GM12801 (cell line): ENCODE data around the gene TGFB2.

Source experiments
- TF ChIP-seq, protein P1 (sequence below): IDR thresholded peaks from one replicate; pipeline ENCODE4 v1.5.1; 2011; ENCODE audit warnings: control low read depth; ENCODE audit not compliant: insufficient read length; ENCODE audit errors: extremely low read depth

The TGFB2 gene

GRCh38 chr1:218439541-218440295, 94.6 kb downstream of the TGFB2 start:
- TF ChIP-seq, protein P1, sequence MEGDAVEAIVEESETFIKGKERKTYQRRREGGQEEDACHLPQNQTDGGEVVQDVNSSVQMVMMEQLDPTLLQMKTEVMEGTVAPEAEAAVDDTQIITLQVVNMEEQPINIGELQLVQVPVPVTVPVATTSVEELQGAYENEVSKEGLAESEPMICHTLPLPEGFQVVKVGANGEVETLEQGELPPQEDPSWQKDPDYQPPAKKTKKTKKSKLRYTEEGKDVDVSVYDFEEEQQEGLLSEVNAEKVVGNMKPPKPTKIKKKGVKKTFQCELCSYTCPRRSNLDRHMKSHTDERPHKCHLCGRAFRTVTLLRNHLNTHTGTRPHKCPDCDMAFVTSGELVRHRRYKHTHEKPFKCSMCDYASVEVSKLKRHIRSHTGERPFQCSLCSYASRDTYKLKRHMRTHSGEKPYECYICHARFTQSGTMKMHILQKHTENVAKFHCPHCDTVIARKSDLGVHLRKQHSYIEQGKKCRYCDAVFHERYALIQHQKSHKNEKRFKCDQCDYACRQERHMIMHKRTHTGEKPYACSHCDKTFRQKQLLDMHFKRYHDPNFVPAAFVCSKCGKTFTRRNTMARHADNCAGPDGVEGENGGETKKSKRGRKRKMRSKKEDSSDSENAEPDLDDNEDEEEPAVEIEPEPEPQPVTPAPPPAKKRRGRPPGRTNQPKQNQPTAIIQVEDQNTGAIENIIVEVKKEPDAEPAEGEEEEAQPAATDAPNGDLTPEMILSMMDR = no peak

- TF ChIP-seq, protein P1 = no peak
These were observed 98.1 kb downstream of the TGFB2 start for GRCh38 chr1:218443255-218443654.

- TF ChIP-seq, protein P1 = no peak
These were observed 99.0 kb downstream of the TGFB2 start for GRCh38 chr1:218444173-218444572.

- TF ChIP-seq, protein P1 = no peak
These were observed 99.5 kb downstream of the TGFB2 start for GRCh38 chr1:218444588-218444987.

GRCh38 chr1:218447010-218447689, 102.0 kb downstream of the TGFB2 start:
- TF ChIP-seq, protein P1 = no peak

DNA sequence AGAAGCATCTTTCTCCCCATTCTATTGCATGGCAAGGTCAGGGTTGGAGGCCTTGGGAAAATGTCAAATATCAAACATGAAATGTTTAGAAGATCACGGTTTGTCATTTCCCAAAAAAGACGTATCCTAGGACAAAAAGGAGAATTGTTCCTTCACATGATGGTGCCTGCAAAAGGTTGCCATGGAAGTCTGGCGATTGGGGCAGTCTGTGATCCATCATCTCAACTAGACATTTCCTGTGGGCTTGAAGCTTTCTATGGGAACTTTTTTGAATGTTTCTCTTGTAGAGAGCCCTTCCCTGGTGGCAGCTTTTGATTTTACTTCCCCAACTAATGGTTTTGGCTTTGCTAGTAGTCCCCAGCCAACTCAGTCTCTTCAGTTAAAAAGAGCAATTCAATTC, 106.3 kb downstream of the TGFB2 start:
- TF ChIP-seq, protein P1 = no peak

GRCh38 chr1:218454700-218455282, 109.7 kb downstream of the TGFB2 start:
- TF ChIP-seq, protein P1 = no peak
